ENCODE data around the gene GRIK3.

GRIK3 gene

DNA sequence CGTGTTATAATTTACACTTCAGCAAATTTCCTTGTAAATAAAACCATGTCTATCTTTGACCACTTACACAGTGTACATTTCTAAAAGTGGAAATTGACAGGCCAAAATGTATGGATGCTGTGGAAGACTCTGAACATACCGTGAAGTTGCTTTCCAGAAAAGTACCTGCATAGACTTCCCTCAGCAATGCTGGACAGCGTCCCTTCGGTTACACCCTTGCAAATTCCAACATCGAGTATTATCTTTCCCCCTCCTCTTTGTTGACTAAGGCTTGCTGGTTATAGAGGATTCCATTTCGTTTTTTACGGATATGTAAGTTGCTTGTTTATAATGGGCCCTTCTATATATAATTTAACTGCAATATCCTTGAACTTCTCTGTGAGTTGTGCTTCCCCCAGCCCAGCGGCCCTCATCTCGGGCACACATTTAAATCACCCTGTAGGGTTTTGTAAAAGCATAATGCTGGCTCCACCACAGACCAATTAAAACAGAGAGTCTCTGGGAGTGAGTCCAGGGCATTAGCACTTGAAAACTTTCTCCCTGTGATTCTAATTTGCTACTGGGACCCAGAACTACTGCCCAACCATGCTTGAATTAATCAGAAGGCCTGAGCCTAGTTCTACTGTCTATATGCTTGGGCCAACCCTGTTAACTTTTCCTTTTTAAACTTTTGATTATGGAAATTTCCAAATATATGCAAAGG lies 230.3 kb downstream of the GRIK3 start:
- no peak for DNase-seq (ENCODE audit: low read depth, low spot score)
- H3K4me3 ChIP-seq (ENCODE audit: low read depth, low read length), result no peak overlapping the region
- POLR2A ChIA-PET, result no interaction called here
- no peak for TF ChIP-seq CTCF (IDR thresholded peaks at IDR 0.05; ENCODE audit: insufficient read depth, low read length, missing control alignments)
- CTCF ChIA-PET, result no interaction called here

GRCh38 chr1:36802018-36802417 lies 232.3 kb downstream of the GRIK3 start:
- H3K4me3 ChIP-seq (ENCODE audit: low read depth, low read length), result no peak overlapping the region
- CTCF ChIA-PET, result no interaction called here
- TF ChIP-seq CTCF (IDR thresholded peaks at IDR 0.05; ENCODE audit: insufficient read depth, low read length, missing control alignments), result no peak
- POLR2A ChIA-PET, result no interaction called here
- no peak for DNase-seq (ENCODE audit: low read depth, low spot score)

GRCh38 chr1:36797761-36798160 lies 236.6 kb downstream of the GRIK3 start:
- CTCF ChIA-PET, result no interaction called here

GRCh38 chr1:36796733-36797132 lies 237.6 kb downstream of the GRIK3 start:
- CTCF ChIA-PET, result no interaction called here
- DNase-seq (ENCODE audit: low read depth, low spot score), result no peak
- POLR2A ChIA-PET, result no interaction called here
- no peak overlapping the region for H3K4me3 ChIP-seq (ENCODE audit: low read depth, low read length)
- TF ChIP-seq CTCF (IDR thresholded peaks at IDR 0.05; ENCODE audit: insufficient read depth, low read length, missing control alignments), result no peak

More at GRCh38 chr1:36797761-36798160, 236.6 kb downstream of the GRIK3 start:
- no peak for DNase-seq (ENCODE audit: low read depth, low spot score)
- POLR2A ChIA-PET, result no interaction called here
- H3K4me3 ChIP-seq (ENCODE audit: low read depth, low read length), result no peak overlapping the region
- no peak for TF ChIP-seq CTCF (IDR thresholded peaks at IDR 0.05; ENCODE audit: insufficient read depth, low read length, missing control alignments)

GRCh38 chr1:36796106-36796590 lies 238.2 kb downstream of the GRIK3 start:
- TF ChIP-seq CTCF (IDR thresholded peaks at IDR 0.05; ENCODE audit: insufficient read depth, low read length, missing control alignments), result no peak
- no peak for DNase-seq (ENCODE audit: low read depth, low spot score)
- POLR2A ChIA-PET, result no interaction called here
- no peak overlapping the region for H3K4me3 ChIP-seq (ENCODE audit: low read depth, low read length)
- CTCF ChIA-PET, result no interaction called here

DNA sequence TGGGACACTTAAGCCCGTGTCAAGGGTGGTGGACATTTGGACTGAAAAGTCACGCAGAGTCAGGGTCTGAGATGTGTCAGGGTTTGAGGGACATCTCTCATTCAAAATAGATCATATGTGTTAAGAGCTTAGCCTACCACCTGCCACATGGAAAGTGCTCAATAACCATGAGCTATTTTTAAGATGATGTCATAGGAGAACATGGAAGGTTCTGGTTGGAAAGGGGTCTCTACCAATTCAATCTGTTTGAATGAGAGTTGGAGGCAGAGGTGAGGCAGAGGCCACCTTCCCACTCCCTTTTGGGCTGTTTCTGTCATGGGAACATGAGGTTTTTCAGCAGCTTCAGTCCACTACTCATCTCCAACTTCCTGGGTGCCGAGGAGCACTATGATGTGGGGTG lies 239.9 kb downstream of the GRIK3 start:
- CTCF ChIA-PET, result no interaction called here
- no peak for TF ChIP-seq CTCF (IDR thresholded peaks at IDR 0.05; ENCODE audit: insufficient read depth, low read length, missing control alignments)
- POLR2A ChIA-PET, result no interaction called here
- no peak for DNase-seq (ENCODE audit: low read depth, low spot score)
- H3K4me3 ChIP-seq (ENCODE audit: low read depth, low read length), result no peak overlapping the region
